CD8-positive, alpha-beta memory T cell (primary cell): ENCODE measurements around the gene MYEOV. TPM values are rescaled to one million over a fixed set of nuclear protein-coding genes. Genes with fewer than 3 reads are reported as not detected.

ENCODE experiments used
- CTCF ChIA-PET: fragments of 350-600 bp; sonication (Branson Sonifier 250); formaldehyde crosslinking; loops from one replicate; lab custom pipeline; 2021; ENCODE audit warnings: antibody characterized with exemption; lab: Charles Lee
- POLR2A ChIA-PET: fragments of 350-600 bp; sonication (Branson Sonifier 250); formaldehyde crosslinking; loops from one replicate; lab custom pipeline; 2021; ENCODE audit warnings: antibody characterized with exemption; lab: Charles Lee
- DNase-seq, 5 donors: peaks; one replicate each; pipeline versions ENCODE4 v3.0.0 to v3.0.0-alpha.2; 2020 to 2022; ENCODE audit warnings: mixed read lengths in 1 of 5
- H3K27ac ChIP-seq: one replicate; pipeline ENCODE4 v1.7.0; 2013; ENCODE audit warnings: low read depth, mild to moderate bottlenecking, low read length, moderate library complexity
- H3K27me3 ChIP-seq: 2 replicates; pipeline ENCODE4 v1.7.0; 2013; ENCODE audit warnings: low read length, mild to moderate bottlenecking; ENCODE audit not compliant: insufficient read depth, poor library complexity, severe bottlenecking
- H3K36me3 ChIP-seq: 2 replicates; pipeline ENCODE4 v1.7.0; 2013; ENCODE audit warnings: mild to moderate bottlenecking, low read length, moderate library complexity; ENCODE audit not compliant: insufficient read depth
- H3K4me1 ChIP-seq: 2 replicates; pipeline ENCODE4 v1.7.0; 2013; ENCODE audit warnings: mild to moderate bottlenecking, low read length, moderate library complexity; ENCODE audit not compliant: insufficient read depth
- H3K4me3 ChIP-seq: 2 replicates; pipeline ENCODE4 v1.7.0; 2013; ENCODE audit warnings: mild to moderate bottlenecking, low read length
- H3K9me3 ChIP-seq: 2 replicates; pipeline ENCODE4 v1.7.0; 2013; ENCODE audit warnings: mild to moderate bottlenecking, low read length
- H3K27ac Mint-ChIP-seq, 8 donors: one replicate each; pipeline ENCODE4 v1.8.0; 2020 to 2021; ENCODE audit warnings: mixed read lengths in 8 of 8, mild to moderate bottlenecking in 6 of 8, inconsistent platforms in 3 of 8, moderate library complexity in 3 of 8
- H3K27me3 Mint-ChIP-seq, 2 donors: one replicate each; pipeline ENCODE4 v1.8.0; 2020 to 2021; ENCODE audit warnings: mixed read lengths in 2 of 2, mild to moderate bottlenecking in 1 of 2, moderate library complexity in 1 of 2
- H3K36me3 Mint-ChIP-seq, 3 donors: one replicate each; pipeline ENCODE4 v1.8.0; 2020 to 2021; ENCODE audit warnings: mixed read lengths in 3 of 3, inconsistent platforms in 1 of 3, mild to moderate bottlenecking in 1 of 3
- H3K4me1 Mint-ChIP-seq, 3 donors: one replicate each; pipeline ENCODE4 v1.8.0; 2020 to 2021; ENCODE audit warnings: mixed read lengths in 3 of 3, inconsistent platforms in 1 of 3, mild to moderate bottlenecking in 1 of 3
- H3K4me3 Mint-ChIP-seq, 7 donors: one replicate each; pipeline ENCODE4 v1.8.0; 2020 to 2021; ENCODE audit warnings: mixed read lengths in 7 of 7, mild to moderate bottlenecking in 6 of 7, moderate library complexity in 4 of 7, inconsistent platforms in 2 of 7
- H3K9me3 Mint-ChIP-seq, 5 donors: one replicate each; pipeline ENCODE4 v1.8.0; 2020 to 2022; ENCODE audit warnings: mixed read lengths in 5 of 5, mild to moderate bottlenecking in 3 of 5, moderate library complexity in 2 of 5, inconsistent platforms in 1 of 5
- polyA plus RNA-seq: library from polyadenylated mRNA; unstranded; fragments of 300-500 nt; fragmentation: Illumina TruSeq; gene quantifications from one replicate; pipeline ENCODE4 v1.2.3, GENCODE V29; 2021
- total RNA-seq, 2 experiments: library from RNA; stranded (reverse); gene quantifications; one replicate each; pipeline ENCODE4 v1.2.3, GENCODE V29; 2021

The MYEOV gene
- total and polyA plus RNA-seq, 3 experiments from 2014 or later: 0.89 TPM; not detected in 2

- H3K27me3 Mint-ChIP-seq: peaks cover 11 to 23% of the 10 kb centered on the region in 2 donors
- Histone ChIP-seq H3K9me3 (no peaks in the 10 kb centered on the region), H3K4me1 (no peaks in the 10 kb centered on the region), H3K27me3 (no peaks in the 10 kb centered on the region), H3K27ac (no peak overlapping the region), H3K36me3 (no peaks in the 10 kb centered on the region), H3K4me3 (no peak overlapping the region)
- ChIA-PET CTCF (interaction anchor here (1.1 kb wide), 1 partner anchor 10 kb away, joined by 3 read pairs; no protein-coding TSS in a partner anchor), POLR2A (no interaction called here)
- DNase-seq: no peak
- no peak overlapping the region for H3K4me3 Mint-ChIP-seq
- peaks cover 0 to 2% (median 0%) of the 10 kb centered on the region in 3 donors for H3K36me3 Mint-ChIP-seq
- no peaks in the 10 kb centered on the region for H3K9me3 Mint-ChIP-seq
- no peaks in the 10 kb centered on the region for H3K4me1 Mint-ChIP-seq
- no peak overlapping the region for H3K27ac Mint-ChIP-seq
Observed at GRCh38 chr11:69286374-69287371, 7.3 kb upstream of the MYEOV start.

- H3K4me3 ChIP-seq: no peak overlapping the region
- Mint-ChIP-seq H3K4me3 (no peak overlapping the region), H3K9me3 (no peaks in the 10 kb centered on the region), H3K27me3 (peaks cover 10 to 23% of the 10 kb centered on the region in 2 donors), H3K36me3 (peaks cover 0 to 2% (median 0%) of the 10 kb centered on the region in 3 donors), H3K27ac (no peak overlapping the region), H3K4me1 (peaks cover 0 to 2% (median 0%) of the 10 kb centered on the region in 3 donors)
- H3K36me3 ChIP-seq: no peaks in the 10 kb centered on the region
- DNase-seq: no peak
- no peaks in the 10 kb centered on the region for H3K9me3 ChIP-seq
- ChIA-PET CTCF (no interaction called here), POLR2A (no interaction called here)
- no peak overlapping the region for H3K27ac ChIP-seq
- H3K4me1 ChIP-seq: peaks cover under 1% of the 10 kb centered on the region
- no peaks in the 10 kb centered on the region for H3K27me3 ChIP-seq
Observed at GRCh38 chr11:69287968-69288882, 5.7 kb upstream of the MYEOV start.

DNA sequence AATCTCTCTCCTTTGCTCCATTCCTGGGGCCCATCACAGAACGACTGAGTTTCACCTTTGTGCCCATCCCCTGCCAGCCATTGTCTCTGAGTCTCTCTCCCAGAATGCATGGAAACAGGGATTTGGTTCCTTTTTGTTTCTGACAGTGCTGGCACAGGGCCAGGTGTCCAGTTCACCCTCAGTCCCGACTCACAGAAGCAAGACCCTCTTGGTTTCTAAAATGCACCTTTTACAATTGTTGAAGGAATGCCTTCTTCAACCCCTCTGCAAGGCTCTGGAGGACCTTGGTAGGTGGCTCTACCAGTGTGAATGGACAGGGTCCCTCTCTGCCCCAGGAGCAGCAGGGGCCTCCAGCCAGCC, 5.1 kb upstream of the MYEOV start:
- H3K9me3 Mint-ChIP-seq: no peaks in the 10 kb centered on the region
- H3K36me3 Mint-ChIP-seq: no peaks in the 10 kb centered on the region
- peak overlapping the region in 1 of 8 donors; percentile 65 for H3K27ac Mint-ChIP-seq
- Histone ChIP-seq H3K9me3 (no peaks in the 10 kb centered on the region), H3K27ac (no peak overlapping the region), H3K27me3 (no peaks in the 10 kb centered on the region), H3K4me3 (no peak overlapping the region), H3K4me1 (peaks cover 6% of the 10 kb centered on the region), H3K36me3 (no peaks in the 10 kb centered on the region)
- POLR2A ChIA-PET: no interaction called here
- H3K27me3 Mint-ChIP-seq: peaks cover 9 to 23% of the 10 kb centered on the region in 2 donors
- DNase-seq: no peak
- no peak overlapping the region for H3K4me3 Mint-ChIP-seq
- peaks cover 0 to 8% (median 4%) of the 10 kb centered on the region in 3 donors for H3K4me1 Mint-ChIP-seq
- CTCF ChIA-PET: no interaction called here

GRCh38 chr11:69290806-69291205, 3.1 kb upstream of the MYEOV start:
- Mint-ChIP-seq H3K36me3 (no peaks in the 10 kb centered on the region), H3K27ac (no peak overlapping the region), H3K9me3 (no peaks in the 10 kb centered on the region), H3K4me3 (no peak overlapping the region), H3K4me1 (peaks cover 9 to 26% (median 14%) of the 10 kb centered on the region in 3 donors), H3K27me3 (peaks cover 7 to 13% of the 10 kb centered on the region in 2 donors)
- H3K27me3 ChIP-seq: no peaks in the 10 kb centered on the region
- no peak overlapping the region for H3K27ac ChIP-seq
- ChIA-PET POLR2A (no interaction called here), CTCF (no interaction called here)
- no peaks in the 10 kb centered on the region for H3K36me3 ChIP-seq
- H3K9me3 ChIP-seq: no peaks in the 10 kb centered on the region
- H3K4me3 ChIP-seq: no peak overlapping the region
- peaks cover 20% of the 10 kb centered on the region for H3K4me1 ChIP-seq
- no peak for DNase-seq

DNA sequence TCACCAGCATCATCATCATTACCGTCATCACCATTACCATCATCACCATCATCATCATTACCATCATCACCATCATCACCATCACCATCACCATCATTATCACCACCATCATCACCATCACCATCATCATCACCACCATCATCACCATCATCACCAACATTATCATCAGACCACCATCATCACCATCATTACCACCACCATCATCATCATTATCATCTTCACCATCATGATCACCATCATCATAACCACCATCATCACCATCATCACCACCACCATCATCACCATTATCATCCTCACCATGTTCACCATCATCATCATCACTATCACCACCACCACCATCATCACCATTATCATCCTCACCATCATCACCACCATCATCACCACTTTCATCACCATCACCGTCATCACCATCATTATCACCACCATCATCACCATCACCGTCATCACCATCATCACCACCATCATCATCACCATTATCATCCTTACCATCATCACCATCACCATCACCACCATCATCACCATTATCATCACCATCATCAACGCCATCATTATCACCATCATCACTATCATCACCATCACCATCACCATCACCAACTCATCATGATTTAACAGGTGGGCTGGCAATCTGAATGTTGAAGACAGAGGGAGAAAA, 2.4 kb upstream of the MYEOV start:
- Histone ChIP-seq H3K36me3 (no peaks in the 10 kb centered on the region), H3K27me3 (no peaks in the 10 kb centered on the region), H3K9me3 (no peaks in the 10 kb centered on the region), H3K4me1 (peaks cover 28% of the 10 kb centered on the region), H3K27ac (no peak overlapping the region), H3K4me3 (no peak overlapping the region)
- no peaks in the 10 kb centered on the region for H3K36me3 Mint-ChIP-seq
- H3K27ac Mint-ChIP-seq: no peak overlapping the region
- POLR2A ChIA-PET: no interaction called here
- CTCF ChIA-PET: no interaction called here
- peaks cover 4 to 13% of the 10 kb centered on the region in 2 donors for H3K27me3 Mint-ChIP-seq
- no peak overlapping the region for H3K4me3 Mint-ChIP-seq
- no peak for DNase-seq
- peaks cover 17 to 34% (median 20%) of the 10 kb centered on the region in 3 donors for H3K4me1 Mint-ChIP-seq
- no peaks in the 10 kb centered on the region for H3K9me3 Mint-ChIP-seq

DNA sequence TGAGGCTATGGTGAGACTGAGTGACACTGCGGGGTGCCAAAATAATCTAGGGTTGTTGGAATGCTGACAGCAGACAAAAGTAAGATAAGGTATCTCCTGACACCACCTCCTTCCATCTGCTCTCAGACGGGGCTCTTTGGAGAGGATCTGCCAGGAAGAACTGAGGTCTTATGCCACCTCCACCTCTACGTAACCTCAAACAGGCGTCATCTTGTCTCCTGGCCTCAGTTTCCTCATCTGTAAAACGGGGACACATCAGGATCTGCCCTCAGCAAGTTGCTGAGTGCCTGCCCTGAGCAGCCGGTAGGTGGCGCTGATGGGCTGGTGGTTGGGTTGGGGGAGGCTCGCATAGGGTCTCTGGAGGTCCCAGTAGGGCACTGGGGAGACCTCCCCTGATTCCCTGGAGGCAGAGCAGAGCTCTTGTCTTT, 1.7 kb upstream of the MYEOV start:
- Mint-ChIP-seq H3K27me3 (peaks cover 4 to 13% of the 10 kb centered on the region in 2 donors), H3K4me1 (peaks cover 23 to 40% (median 26%) of the 10 kb centered on the region in 3 donors), H3K27ac (peak overlapping the region in 1 of 8 donors; percentile 26), H3K9me3 (peaks cover 0 to 3% (median 0%) of the 10 kb centered on the region in 5 donors), H3K36me3 (no peaks in the 10 kb centered on the region), H3K4me3 (no peak overlapping the region)
- Histone ChIP-seq H3K27ac (no peak overlapping the region), H3K27me3 (no peaks in the 10 kb centered on the region), H3K36me3 (no peaks in the 10 kb centered on the region), H3K4me3 (no peak overlapping the region), H3K4me1 (peaks cover 34% of the 10 kb centered on the region), H3K9me3 (no peaks in the 10 kb centered on the region)
- peak; percentile 17 to 59 (median 49) for DNase-seq
- POLR2A ChIA-PET: no interaction called here
- CTCF ChIA-PET: interaction anchor here (0.7 to 1.4 kb wide), 8 partner anchors 16 to 363 kb away, joined by 3 to 10 read pairs (median 4); no protein-coding TSS in a partner anchor

- H3K36me3 Mint-ChIP-seq: no peaks in the 10 kb centered on the region
- peaks cover 1 to 4% of the 10 kb centered on the region in 2 donors for H3K27me3 Mint-ChIP-seq
- ChIA-PET POLR2A (no interaction called here), CTCF (interaction anchor here (0.7 to 1.4 kb wide), 8 partner anchors 15 to 362 kb away, joined by 3 to 10 read pairs (median 4); no protein-coding TSS in a partner anchor)
- H3K27ac ChIP-seq: no peak overlapping the region
- peaks cover 0 to 3% (median 0%) of the 10 kb centered on the region in 5 donors for H3K9me3 Mint-ChIP-seq
- H3K9me3 ChIP-seq: no peaks in the 10 kb centered on the region
- no peak overlapping the region for H3K4me3 Mint-ChIP-seq
- H3K4me3 ChIP-seq: no peak overlapping the region
- H3K4me1 ChIP-seq: peaks cover 43% of the 10 kb centered on the region
- peak in 1 of 5 donors; percentile 39 for DNase-seq
- H3K36me3 ChIP-seq: no peaks in the 10 kb centered on the region
- H3K27ac Mint-ChIP-seq: peak overlapping the region in 1 of 8 donors; percentile 83
- H3K4me1 Mint-ChIP-seq: peaks cover 32 to 49% (median 35%) of the 10 kb centered on the region in 3 donors
- no peaks in the 10 kb centered on the region for H3K27me3 ChIP-seq
Observed at GRCh38 chr11:69293087-69293486, 868 bp upstream of the MYEOV start.
